Small intestine (tissue), 7 donors: Measurements from ENCODE around the gene SPNS1. TPM values are rescaled to one million over a fixed set of nuclear protein-coding genes. Genes with fewer than 3 reads are reported as not detected.
"Not testable (repeated sequence)": the region's sequence is repeated elsewhere in the genome, so short reads cannot be mapped to it uniquely, and the experiment has no call there.

Experiments used
- DNase-seq, 2 donors: peaks; one replicate each; pipeline versions ENCODE4 v3.0.0 to v3.0.0-alpha.2; 2013
- FAIRE-seq: peaks from 2 replicates; lab custom pipeline; 2012; peaks lifted over from hg19 to GRCh38; lab: Jason Lieb, UNC
- H3K27ac ChIP-seq, 3 donors: one replicate each; pipeline ENCODE4 v1.5.1; 2013; ENCODE audit warnings: low read length in 2 of 3, mild to moderate bottlenecking in 2 of 3, control low read depth in 1 of 3, inconsistent platforms in 1 of 3, low read depth in 1 of 3, moderate library complexity in 1 of 3
- H3K27me3 ChIP-seq, 3 donors: one replicate each; pipeline ENCODE4 v1.6.1; 2013; ENCODE audit warnings: low read length in 3 of 3, inconsistent platforms in 1 of 3; ENCODE audit not compliant: control insufficient read depth in 3 of 3, insufficient read depth in 3 of 3
- H3K36me3 ChIP-seq, 3 donors: one replicate each; pipeline ENCODE4 v1.6.1; 2013; ENCODE audit warnings: low read length in 3 of 3, inconsistent platforms in 1 of 3, low read depth in 1 of 3, mild to moderate bottlenecking in 1 of 3, moderate library complexity in 1 of 3; ENCODE audit not compliant: control insufficient read depth in 3 of 3, insufficient read depth in 2 of 3
- H3K4me1 ChIP-seq, 3 donors: one replicate each; pipeline ENCODE4 v1.6.1; 2013; ENCODE audit warnings: low read length in 2 of 3, inconsistent platforms in 1 of 3, low read depth in 1 of 3, mild to moderate bottlenecking in 1 of 3, moderate library complexity in 1 of 3; ENCODE audit not compliant: control insufficient read depth in 3 of 3, insufficient read depth in 2 of 3
- H3K4me3 ChIP-seq, 3 donors: one replicate each; pipeline ENCODE4 v1.5.1; 2013; ENCODE audit warnings: low read length in 3 of 3, control low read depth in 1 of 3, inconsistent platforms in 1 of 3, low read depth in 1 of 3, mild to moderate bottlenecking in 1 of 3, moderate library complexity in 1 of 3
- H3K9me3 ChIP-seq, 2 donors: one replicate each; pipeline ENCODE4 v1.6.1; 2013; ENCODE audit warnings: low read depth in 1 of 2, low read length in 1 of 2; ENCODE audit not compliant: control insufficient read depth in 2 of 2, insufficient read depth in 1 of 2
- WGBS, 3 donors: extraction: QIAGEN DNeasy Blood & Tissue Kit; methylation state at CpG; one replicate each; pipeline ENCODE4 v1.1.7; 2013; 5-methylcytosine and 5-hydroxymethylcytosine counted together
- polyA plus RNA-seq, 4 donors: library from polyadenylated mRNA; stranded (reverse) in 3 of 4; unstranded in 1 of 4; fragments of 200-250 nt in 3 of 4; fragments of 120-200 nt in 1 of 4; gene quantifications; one replicate each; pipeline versions ENCODE4 v1.2.1 to v1.2.3, GENCODE V29; 2013
- donor health status: healthy with polysubstance abuse.
- donor health status: control.
- donor health status: control.
- donor health status: Bipolar disorder and iron deficiency.
- donor health status: healthy.

Gene SPNS1
- polyA plus RNA-seq, 4 donors, result 41.7 to 68.8 (median 59.1) TPM

GRCh38 chr16:28964496-28964895, 10.1 kb upstream of the SPNS1 start:
- Histone ChIP-seq H3K4me1 (no peaks in the 10 kb centered on the region), H3K9me3 (no peaks in the 10 kb centered on the region), H3K4me3 (no peak overlapping the region), H3K27me3 (no peaks in the 10 kb centered on the region), H3K27ac (no peak overlapping the region), H3K36me3 (peaks cover 12 to 49% (median 17%) of the 10 kb centered on the region in 3 donors)
- FAIRE-seq, result no peak
- no peak for DNase-seq
- 92 to 100% (median 93%) methylated on average over 2 of the region's 2 CpGs for WGBS, 3 donors

GRCh38 chr16:28967156-28967555, 7.4 kb upstream of the SPNS1 start:
- DNase-seq (no peak), FAIRE-seq (no peak)
- Histone ChIP-seq H3K4me3 (no peak overlapping the region), H3K4me1 (no peaks in the 10 kb centered on the region), H3K9me3 (no peaks in the 10 kb centered on the region), H3K36me3 (peaks cover 3 to 35% (median 14%) of the 10 kb centered on the region in 3 donors), H3K27me3 (no peaks in the 10 kb centered on the region), H3K27ac (no peak overlapping the region)
- 90 to 92% (median 91%) methylated on average over 4 of the region's 4 CpGs for WGBS, 3 donors

DNA sequence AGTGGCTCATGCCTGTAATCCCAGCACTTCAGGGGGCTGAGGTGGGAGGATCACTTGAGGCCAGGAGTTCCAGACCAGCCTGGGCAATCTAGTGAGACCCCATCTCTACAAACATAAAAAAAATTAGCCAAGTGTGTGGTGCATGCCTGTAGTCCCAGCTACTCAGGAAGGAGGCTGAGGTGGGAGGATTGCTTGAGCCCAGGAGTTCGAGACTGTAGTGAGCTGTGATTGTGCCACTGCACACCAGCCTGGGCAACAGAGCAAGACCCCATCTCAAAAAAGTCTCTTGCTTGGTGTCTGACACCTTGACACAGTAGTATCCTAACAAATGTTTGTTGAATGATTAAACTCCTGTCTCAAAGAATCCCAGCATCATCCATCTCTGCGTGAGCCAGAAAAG, 4.9 kb upstream of the SPNS1 start:
- DNase-seq, H3K27ac ChIP-seq, H3K4me1 ChIP-seq, H3K4me3 ChIP-seq, H3K9me3 ChIP-seq, FAIRE-seq, H3K27me3 ChIP-seq: not testable (repeated sequence)
- peaks cover 0 to 11% (median 4%) of the 10 kb centered on the region in 3 donors for H3K36me3 ChIP-seq
- 86 to 96% (median 89%) methylated on average over 2 of the region's 2 CpGs for WGBS, 3 donors

GRCh38 chr16:28974007-28974436, 556 bp upstream of the SPNS1 start:
- H3K4me3 ChIP-seq, result peak overlapping the region; percentile 39 to 94 (median 90)
- peaks cover 2 to 10% (median 5%) of the 10 kb centered on the region in 3 donors for H3K4me1 ChIP-seq
- no peak for FAIRE-seq
- no peaks in the 10 kb centered on the region for H3K9me3 ChIP-seq
- peak; percentile 53 to 75 for DNase-seq
- WGBS, 3 donors, result 0 to 2% (median 1%) methylated on average over 17 of the region's 17 CpGs
- peaks cover 0 to 17% (median 0%) of the 10 kb centered on the region in 3 donors for H3K36me3 ChIP-seq
- peak overlapping the region; percentile 57 to 91 (median 85) for H3K27ac ChIP-seq
- no peaks in the 10 kb centered on the region for H3K27me3 ChIP-seq

GRCh38 chr16:28975158-28975599, 601 bp downstream of the SPNS1 start:
- no peaks in the 10 kb centered on the region for H3K27me3 ChIP-seq
- H3K4me3 ChIP-seq, result peak overlapping the region; percentile 74 to 94 (median 90)
- H3K27ac ChIP-seq, result peak overlapping the region in 2 of 3 donors; percentile 54 to 91
- FAIRE-seq, result no peak
- peak in 1 of 2 donors; percentile 15 for DNase-seq
- peaks cover 2 to 10% (median 5%) of the 10 kb centered on the region in 3 donors for H3K4me1 ChIP-seq
- WGBS, 3 donors, result 8 to 9% (median 8%) methylated on average over 27 to 30 of the region's 30 CpGs
- H3K9me3 ChIP-seq, result no peaks in the 10 kb centered on the region
- peaks cover 0 to 25% (median 1%) of the 10 kb centered on the region in 3 donors for H3K36me3 ChIP-seq

DNA sequence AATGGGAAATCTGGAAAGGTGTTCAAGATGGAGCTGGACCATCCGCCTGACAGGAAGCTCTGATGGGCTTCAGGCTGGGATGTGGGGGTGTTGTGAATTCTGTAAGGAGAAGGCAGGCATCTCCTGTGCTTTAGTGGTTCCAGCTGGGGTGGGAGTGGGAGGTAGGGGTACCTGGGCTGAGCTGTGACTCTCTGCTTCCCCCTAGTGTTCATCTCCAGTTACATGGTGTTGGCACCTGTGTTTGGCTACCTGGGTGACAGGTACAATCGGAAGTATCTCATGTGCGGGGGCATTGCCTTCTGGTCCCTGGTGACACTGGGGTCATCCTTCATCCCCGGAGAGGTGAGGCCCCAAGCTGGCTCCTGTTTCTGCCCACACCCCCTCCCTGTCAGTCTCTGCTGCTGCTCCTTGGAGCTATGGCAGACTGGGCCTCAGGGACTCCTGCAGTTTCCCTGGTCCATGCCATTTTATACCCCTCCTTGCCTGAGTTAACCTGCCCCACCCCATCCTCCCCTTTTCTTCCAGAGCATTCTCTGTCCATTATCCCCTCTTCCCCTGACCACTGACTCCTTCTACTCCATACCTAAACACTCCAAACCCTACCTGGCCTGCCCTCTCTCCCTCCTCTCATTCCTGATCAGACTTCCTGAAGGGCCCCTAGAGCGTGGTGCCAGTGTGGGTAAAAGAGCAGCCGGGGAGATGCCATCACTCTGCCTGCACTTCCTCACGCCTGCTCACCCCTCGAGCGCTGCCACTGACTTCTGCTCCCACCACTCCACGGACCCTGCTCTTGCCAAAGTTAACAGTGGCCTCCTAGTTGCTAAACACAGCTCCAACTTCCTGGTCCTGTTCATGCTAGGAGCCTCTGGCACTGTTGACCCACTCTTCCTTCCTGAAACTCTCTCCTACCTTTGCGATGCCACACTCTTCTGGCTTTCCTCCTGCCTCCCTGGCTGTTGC, 3.4 kb downstream of the SPNS1 start:
- H3K9me3 ChIP-seq, result peaks cover 0 to 4% of the 10 kb centered on the region in 2 donors
- peaks cover 2 to 50% (median 2%) of the 10 kb centered on the region in 3 donors for H3K36me3 ChIP-seq
- FAIRE-seq (no peak), DNase-seq (peak; percentile 39 to 45)
- peaks cover 2 to 10% (median 5%) of the 10 kb centered on the region in 3 donors for H3K4me1 ChIP-seq
- H3K27me3 ChIP-seq, result no peaks in the 10 kb centered on the region
- no peak overlapping the region for H3K4me3 ChIP-seq
- H3K27ac ChIP-seq, result no peak overlapping the region
- WGBS, 3 donors, result 70 to 80% (median 75%) methylated on average over 11 of the region's 11 CpGs

DNA sequence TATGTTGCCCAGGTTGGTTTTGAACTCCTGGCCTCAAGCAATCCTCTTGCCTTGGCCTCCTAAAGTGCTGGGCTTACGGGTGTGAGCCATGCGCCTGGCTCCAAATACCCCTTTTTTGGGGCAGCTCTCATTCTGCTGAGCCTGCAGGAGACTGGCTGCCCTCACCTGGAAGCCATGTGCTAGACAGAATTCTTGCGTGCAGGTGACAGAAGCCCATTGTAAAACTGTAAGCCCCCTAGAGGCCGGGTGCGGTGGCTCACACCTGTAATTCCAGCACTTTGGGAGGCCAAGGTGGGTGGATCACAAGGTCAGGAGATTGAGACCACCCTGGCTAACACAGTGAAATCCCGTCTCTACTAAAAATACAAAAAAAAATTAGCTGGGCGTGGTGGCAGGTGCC, 5.8 kb downstream of the SPNS1 start:
- not testable (repeated sequence) for DNase-seq, H3K27me3 ChIP-seq, H3K9me3 ChIP-seq, H3K27ac ChIP-seq, FAIRE-seq, H3K4me3 ChIP-seq, H3K4me1 ChIP-seq
- WGBS, 3 donors, result 79 to 90% (median 88%) methylated on average over 7 of the region's 7 CpGs
- peaks cover 2 to 71% (median 3%) of the 10 kb centered on the region in 3 donors for H3K36me3 ChIP-seq

DNA sequence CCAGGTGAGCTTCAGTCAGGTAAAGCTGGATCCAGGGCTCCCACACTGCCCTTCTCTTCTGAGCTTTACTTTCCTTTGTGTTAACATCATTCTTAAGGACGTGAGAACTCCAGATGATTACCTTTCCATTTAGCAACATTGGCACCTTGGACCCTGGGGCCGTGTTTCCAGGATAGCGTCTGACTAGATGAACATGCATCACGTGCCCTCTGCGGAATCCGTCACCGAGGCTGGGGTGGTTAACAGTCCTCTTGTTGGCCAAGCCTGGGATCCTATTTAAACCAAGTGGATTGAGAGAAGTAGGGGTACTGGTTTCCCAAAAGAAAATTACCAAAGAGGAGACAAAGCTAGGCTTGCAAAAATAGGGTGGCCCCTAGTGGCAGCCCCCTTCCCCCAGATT, 6.4 kb downstream of the SPNS1 start:
- FAIRE-seq (no peak), DNase-seq (no peak)
- H3K4me3 ChIP-seq, result no peak overlapping the region
- H3K27me3 ChIP-seq, result no peaks in the 10 kb centered on the region
- peaks cover 2 to 77% (median 5%) of the 10 kb centered on the region in 3 donors for H3K36me3 ChIP-seq
- H3K9me3 ChIP-seq, result peaks cover 0 to 4% of the 10 kb centered on the region in 2 donors
- WGBS, 3 donors, result 93 to 95% (median 93%) methylated on average over 7 of the region's 7 CpGs
- H3K27ac ChIP-seq, result no peak overlapping the region
- no peaks in the 10 kb centered on the region for H3K4me1 ChIP-seq
